Loucy (cell line): ENCODE results near the gene SPDYC.

Source experiments
- H2AFZ ChIP-seq: fragments of 200-600 bp; sonication (generic); 2 replicates; pipeline ENCODE4 v1.6.0; 2016; ENCODE audit warnings: antibody characterized with exemption, mild to moderate bottlenecking, low read length, moderate library complexity
- H3F3A ChIP-seq: fragments of 200-600 bp; 2 replicates; pipeline ENCODE4 v1.6.0; 2016; ENCODE audit warnings: antibody characterized with exemption, low read depth, mild to moderate bottlenecking
- H3K27me3 ChIP-seq: fragments of 200-600 bp; sonication (generic); 2 replicates; pipeline ENCODE4 v1.6.1; 2014; ENCODE audit warnings: low read length, mild to moderate bottlenecking; ENCODE audit not compliant: insufficient read depth, poor library complexity, severe bottlenecking
- H3K36me3 ChIP-seq: fragments of 200-600 bp; sonication (generic); 2 replicates; pipeline ENCODE4 v1.6.1; 2016; ENCODE audit warnings: low read length; ENCODE audit not compliant: insufficient read depth
- H3K4me1 ChIP-seq: fragments of 200-600 bp; sonication (generic); 2 replicates; pipeline ENCODE4 v1.5.1; 2014; ENCODE audit warnings: low read length, mild to moderate bottlenecking; ENCODE audit not compliant: insufficient read depth, poor library complexity, severe bottlenecking
- H3K4me2 ChIP-seq: fragments of 200-600 bp; sonication (generic); 2 replicates; pipeline ENCODE4 v1.6.0; 2014; ENCODE audit warnings: antibody characterized with exemption, low read length, low read depth, mild to moderate bottlenecking; ENCODE audit not compliant: poor library complexity, severe bottlenecking
- H3K4me3 ChIP-seq: fragments of 200-600 bp; sonication (generic); 2 replicates; pipeline ENCODE4 v1.5.1; 2014; ENCODE audit warnings: low read length, mild to moderate bottlenecking, mixed read lengths; ENCODE audit not compliant: poor library complexity, severe bottlenecking
- H3K79me2 ChIP-seq: fragments of 200-600 bp; sonication (generic); 2 replicates; pipeline ENCODE4 v1.6.1; 2014; ENCODE audit warnings: low read length; ENCODE audit not compliant: insufficient read depth
- H3K9ac ChIP-seq: fragments of 200-600 bp; sonication (generic); 2 replicates; pipeline ENCODE4 v1.6.0; 2014; ENCODE audit warnings: mild to moderate bottlenecking, low read depth, low read length, moderate library complexity; ENCODE audit not compliant: poor library complexity, severe bottlenecking
- H3K9me2 ChIP-seq: fragments of 200-600 bp; sonication (generic); replicated peaks from 2 replicates; pipeline ENCODE4 v1.6.1; 2016; ENCODE audit warnings: low read depth, low read length, mixed read lengths
- H3K9me3 ChIP-seq: fragments of 200-600 bp; sonication (generic); 2 replicates; pipeline ENCODE4 v1.6.1; 2014; ENCODE audit warnings: mild to moderate bottlenecking, antibody characterized with exemption, low read length, low read depth; ENCODE audit not compliant: insufficient read depth
- H4K20me1 ChIP-seq: fragments of 200-600 bp; sonication (generic); 2 replicates; pipeline ENCODE4 v1.6.0; 2014; ENCODE audit warnings: antibody characterized with exemption, low read length, mild to moderate bottlenecking; ENCODE audit not compliant: insufficient read depth, poor library complexity, severe bottlenecking
- CTCF ChIP-seq: fragments of 200-600 bp; sonication (generic); conservative IDR thresholded peaks from 2 replicates; pipeline ENCODE4 v1.5.1; 2014; ENCODE audit warnings: mild to moderate bottlenecking, antibody characterized with exemption, low read length
- EZH2phosphoT487 ChIP-seq: fragments of 200-600 bp; IDR thresholded peaks from 2 replicates; pipeline ENCODE4 v1.6.1; 2018; ENCODE audit warnings: antibody characterized with exemption, mild to moderate bottlenecking, moderate library complexity, borderline replicate concordance

SPDYC gene

DNA sequence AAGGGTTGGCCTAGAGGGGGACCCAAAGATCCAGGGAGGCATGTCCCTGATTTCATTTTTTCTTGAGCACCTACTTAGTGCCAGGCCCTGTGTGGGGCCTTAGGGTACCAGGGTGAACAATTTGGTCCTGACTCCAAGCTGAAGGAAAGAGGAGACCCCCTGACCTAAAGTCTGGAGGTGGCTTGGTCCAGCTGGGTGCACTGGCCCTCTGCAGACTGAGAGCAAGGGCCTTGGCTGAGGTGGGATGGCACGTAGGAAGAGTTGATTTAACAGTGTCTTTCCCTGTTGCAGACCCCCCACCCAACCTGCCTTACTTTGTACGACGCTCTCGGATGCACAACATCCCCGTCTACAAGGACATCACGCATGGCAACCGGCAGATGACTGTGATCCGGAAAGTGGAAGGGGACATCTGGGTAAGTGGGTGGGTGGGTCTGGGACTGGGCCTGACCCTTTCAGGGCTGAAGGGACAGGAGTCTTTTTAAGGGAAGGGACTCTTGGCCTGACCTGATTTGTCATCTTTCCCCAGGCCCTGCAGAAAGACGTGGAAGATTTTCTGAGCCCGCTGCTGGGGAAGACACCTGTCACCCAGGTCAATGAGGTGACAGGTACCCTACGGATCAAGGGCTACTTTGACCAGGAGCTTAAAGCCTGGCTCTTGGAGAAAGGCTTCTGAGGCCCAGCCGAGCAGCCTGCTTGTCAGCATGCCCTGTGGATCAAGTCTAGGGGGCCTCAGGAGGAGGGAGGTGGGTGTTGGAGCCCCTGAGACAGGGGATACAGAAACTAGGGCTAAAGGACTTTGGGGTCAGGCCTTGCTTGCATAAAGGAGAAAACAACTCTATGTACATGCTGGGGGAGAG lies 44.6 kb upstream of the SPDYC start:
- TF ChIP-seq CTCF: no peak
- TF ChIP-seq EZH2phosphoT487: no peak
- peaks cover 50% of the 10 kb centered on the region for H3K36me3 ChIP-seq
- peaks cover 15% of the 10 kb centered on the region for H3K4me1 ChIP-seq
- H3K4me3 ChIP-seq: no peak overlapping the region
- no peaks in the 10 kb centered on the region for H3K9me2 ChIP-seq
- peaks cover 45% of the 10 kb centered on the region for H3K79me2 ChIP-seq
- peaks cover 14% of the 10 kb centered on the region for H4K20me1 ChIP-seq
- no peaks in the 10 kb centered on the region for H3F3A ChIP-seq
- no peaks in the 10 kb centered on the region for H3K9me3 ChIP-seq
- H3K9ac ChIP-seq: no peak overlapping the region
- H2AFZ ChIP-seq: no peak overlapping the region
- H3K4me2 ChIP-seq: no peak overlapping the region
- H3K27me3 ChIP-seq: no peaks in the 10 kb centered on the region

- H3K9ac ChIP-seq: no peak overlapping the region
- H3K9me2 ChIP-seq: no peaks in the 10 kb centered on the region
- no peaks in the 10 kb centered on the region for H3K27me3 ChIP-seq
- H2AFZ ChIP-seq: no peak overlapping the region
- peaks cover 7% of the 10 kb centered on the region for H3K4me1 ChIP-seq
- H3K4me3 ChIP-seq: no peak overlapping the region
- H3K36me3 ChIP-seq: peaks cover 57% of the 10 kb centered on the region
- no peaks in the 10 kb centered on the region for H3F3A ChIP-seq
- H3K79me2 ChIP-seq: peaks cover 32% of the 10 kb centered on the region
- H4K20me1 ChIP-seq: peaks cover under 1% of the 10 kb centered on the region
- no peaks in the 10 kb centered on the region for H3K9me3 ChIP-seq
- no peak overlapping the region for H3K4me2 ChIP-seq
- TF ChIP-seq CTCF (no peak), EZH2phosphoT487 (no peak)
Measured at GRCh38 chr11:65126624-65127274, 43.3 kb upstream of the SPDYC start.

DNA sequence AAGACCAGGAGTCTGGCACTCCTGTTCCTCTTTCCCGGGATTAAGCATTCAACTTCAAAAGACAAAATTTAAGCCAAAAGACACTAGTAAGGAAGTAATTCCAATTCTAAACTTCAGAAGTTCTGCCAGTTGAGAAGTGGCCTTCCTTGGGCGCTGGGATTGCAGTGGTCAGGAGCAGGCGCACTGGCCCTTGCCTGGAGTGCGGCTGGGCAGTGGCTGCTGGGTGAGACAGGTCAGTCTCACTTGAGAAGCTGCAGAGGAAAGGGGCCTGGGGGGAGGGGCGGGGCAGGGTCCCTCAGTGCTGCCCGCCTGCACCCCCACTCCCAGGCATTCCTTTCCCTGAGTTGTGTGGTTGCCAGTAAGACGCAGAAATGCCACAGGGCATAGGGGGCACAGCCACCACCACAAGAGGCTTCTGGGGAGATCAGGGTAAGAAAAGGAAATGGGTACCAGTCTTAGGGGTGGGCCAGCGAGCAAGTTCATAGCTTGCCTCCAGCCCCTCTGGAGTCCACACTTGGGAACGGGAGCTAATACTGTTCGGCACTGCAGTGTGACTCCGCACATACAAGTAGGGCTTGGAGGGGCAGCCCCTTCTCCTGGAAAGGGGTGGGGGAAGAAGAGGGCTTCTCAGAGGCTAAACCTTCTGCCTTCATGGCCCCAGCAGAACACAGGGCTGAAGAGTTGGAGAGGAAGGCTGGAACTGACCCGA lies 42.4 kb upstream of the SPDYC start:
- Histone ChIP-seq H3F3A (no peaks in the 10 kb centered on the region), H3K4me3 (no peak overlapping the region), H3K9ac (no peak overlapping the region), H3K4me2 (no peak overlapping the region), H3K79me2 (peaks cover 36% of the 10 kb centered on the region), H3K27me3 (no peaks in the 10 kb centered on the region), H3K36me3 (peaks cover 57% of the 10 kb centered on the region), H3K4me1 (peaks cover 14% of the 10 kb centered on the region), H3K9me2 (no peaks in the 10 kb centered on the region), H2AFZ (no peak overlapping the region), H4K20me1 (peaks cover 6% of the 10 kb centered on the region), H3K9me3 (no peaks in the 10 kb centered on the region)
- TF ChIP-seq EZH2phosphoT487 (no peak), CTCF (no peak)
